Stimulated activated CD4-positive, alpha-beta T cell treated with anti-CD3 and anti-CD28 coated beads, Interleukin-2, amount 100 ng/mL, for 4 hours (primary cell): ENCODE data around the gene MAD2L1.

Experiments
- DNase-seq: peaks from one replicate; pipeline ENCODE4 v3.0.0-alpha.2; 2020; ENCODE audit warnings: low read depth

Gene MAD2L1

DNA sequence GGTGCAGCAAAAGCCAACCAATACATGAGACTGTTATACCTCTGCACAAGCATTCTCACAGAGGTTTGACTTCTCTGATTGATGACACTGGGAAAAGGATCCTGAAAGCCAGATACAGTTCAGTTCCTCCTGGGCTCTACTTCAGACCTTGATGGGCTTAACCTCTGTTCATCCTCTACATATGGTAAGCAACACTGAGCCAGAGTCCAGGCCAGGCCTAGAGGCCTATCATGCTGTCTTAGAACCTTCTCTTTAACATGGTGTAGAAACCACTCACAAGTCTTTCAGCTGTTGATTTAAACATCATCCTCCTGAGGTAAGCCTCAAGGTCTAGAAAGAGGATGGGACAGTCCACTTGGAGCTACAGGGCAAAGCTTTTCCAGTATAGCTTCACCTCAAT lies 9.2 kb downstream of the MAD2L1 start:
- no peak for DNase-seq

- no peak for DNase-seq
These were observed 10.4 kb downstream of the MAD2L1 start for GRCh38 chr4:120056246-120056645.

DNA sequence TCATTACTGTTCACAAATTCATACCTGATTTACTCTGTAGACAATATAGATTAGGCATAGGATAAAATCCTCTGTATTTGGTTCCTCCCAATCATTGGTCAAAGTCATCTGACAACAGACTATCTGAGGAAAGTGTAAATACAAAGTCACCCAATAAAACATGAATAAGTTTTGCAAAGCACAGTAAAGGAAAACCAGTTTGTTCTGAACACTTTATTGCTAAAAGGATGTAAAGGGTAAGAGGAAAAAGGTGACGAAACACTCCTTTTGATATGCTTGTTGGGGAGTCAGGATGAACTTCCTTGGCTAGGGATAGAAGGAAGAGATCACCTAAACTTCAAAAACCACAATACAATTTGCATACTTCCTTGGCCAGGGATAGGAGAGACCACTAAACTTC lies 10.9 kb downstream of the MAD2L1 start:
- DNase-seq = no peak

DNA sequence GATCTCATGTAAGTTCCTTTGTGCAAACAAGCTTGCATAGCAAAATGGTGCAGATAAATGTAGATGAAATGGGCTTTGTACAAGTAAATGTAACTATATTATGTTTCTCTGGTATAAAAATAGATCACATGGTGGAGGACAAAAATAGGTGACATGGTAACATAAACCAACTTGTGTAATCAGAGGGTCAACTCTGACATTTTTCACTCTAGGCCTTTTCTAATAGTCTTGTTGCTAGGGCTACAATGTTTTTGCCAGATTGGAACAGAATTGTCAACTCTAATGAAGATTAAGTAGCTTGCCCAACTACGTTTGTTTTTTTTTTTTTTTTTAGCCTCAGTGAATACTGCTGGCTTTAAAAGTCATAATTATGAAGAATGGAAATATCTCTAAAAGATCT lies 11.5 kb downstream of the MAD2L1 start:
- DNase-seq = no peak

GRCh38 chr4:120053911-120054310 lies 12.7 kb downstream of the MAD2L1 start:
- no peak for DNase-seq

DNA sequence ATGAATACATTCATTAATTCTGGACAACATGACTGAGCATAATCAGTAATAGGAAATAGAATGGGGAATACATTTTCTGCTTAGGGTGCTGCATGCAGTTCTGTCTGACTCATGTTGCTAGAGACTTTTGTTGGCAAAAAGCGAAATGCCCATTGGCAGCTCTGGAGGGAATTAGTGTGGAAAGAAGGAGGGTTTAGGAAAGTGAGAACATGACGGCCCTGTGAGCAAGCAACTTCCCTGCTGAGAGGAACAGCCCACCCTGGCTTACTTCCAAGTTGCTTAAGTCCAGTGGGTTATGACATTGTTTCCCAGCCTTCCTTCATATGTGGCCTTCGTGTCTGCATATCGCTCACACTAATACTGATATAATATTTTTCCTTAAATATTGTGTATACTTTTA lies 13.8 kb downstream of the MAD2L1 start:
- no peak for DNase-seq

GRCh38 chr4:120051253-120051652 lies 15.4 kb downstream of the MAD2L1 start:
- no peak for DNase-seq

- DNase-seq = peak; percentile 53
These were observed 16.7 kb downstream of the MAD2L1 start for GRCh38 chr4:120049732-120050494.

- no peak for DNase-seq
These were observed 22.8 kb downstream of the MAD2L1 start for GRCh38 chr4:120043828-120044227.

GRCh38 chr4:120037411-120037810 lies 29.2 kb downstream of the MAD2L1 start:
- DNase-seq = no peak

DNA sequence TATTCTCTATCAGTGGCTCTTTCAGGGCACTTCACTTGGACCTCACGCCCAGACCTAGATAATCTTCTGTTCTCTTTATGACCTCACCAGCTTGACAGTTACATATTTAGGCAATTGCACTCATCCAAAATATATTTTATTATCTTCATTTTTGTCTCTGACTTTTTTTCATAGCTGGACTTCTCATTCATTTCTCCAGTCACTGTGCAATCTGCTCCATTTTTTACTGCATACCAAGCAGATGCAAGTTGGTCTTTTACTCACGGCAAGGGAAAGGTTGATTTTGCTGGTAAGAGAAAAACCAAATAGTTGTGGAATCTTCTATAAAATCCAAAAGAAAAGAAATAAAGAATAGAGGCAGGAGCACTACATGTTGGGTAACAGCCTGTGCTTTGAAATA lies 31.7 kb downstream of the MAD2L1 start:
- no peak for DNase-seq

- DNase-seq = no peak
These were observed 39.8 kb downstream of the MAD2L1 start for GRCh38 chr4:120026853-120027252.

DNA sequence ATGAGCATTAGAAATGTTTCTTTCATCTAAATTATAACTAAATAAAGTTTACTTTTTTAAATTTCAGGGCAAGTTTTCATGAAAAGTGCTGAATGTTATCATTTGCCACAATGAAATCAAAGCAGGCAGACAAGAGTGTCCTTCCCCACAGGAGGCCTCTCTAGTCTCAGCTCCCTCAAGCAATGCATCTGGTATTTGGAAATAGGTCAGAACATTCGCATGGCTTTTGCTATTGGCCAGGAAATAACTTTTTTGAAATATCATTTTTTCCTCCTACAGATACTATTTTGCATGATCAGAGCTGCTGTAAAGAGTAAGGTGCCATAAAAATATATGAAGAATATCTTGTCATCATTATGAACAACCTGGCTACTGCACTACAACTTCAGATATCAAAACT lies 41.1 kb downstream of the MAD2L1 start:
- no peak for DNase-seq

- no peak for DNase-seq
These were observed 47.9 kb downstream of the MAD2L1 start for GRCh38 chr4:120018786-120019185.

DNA sequence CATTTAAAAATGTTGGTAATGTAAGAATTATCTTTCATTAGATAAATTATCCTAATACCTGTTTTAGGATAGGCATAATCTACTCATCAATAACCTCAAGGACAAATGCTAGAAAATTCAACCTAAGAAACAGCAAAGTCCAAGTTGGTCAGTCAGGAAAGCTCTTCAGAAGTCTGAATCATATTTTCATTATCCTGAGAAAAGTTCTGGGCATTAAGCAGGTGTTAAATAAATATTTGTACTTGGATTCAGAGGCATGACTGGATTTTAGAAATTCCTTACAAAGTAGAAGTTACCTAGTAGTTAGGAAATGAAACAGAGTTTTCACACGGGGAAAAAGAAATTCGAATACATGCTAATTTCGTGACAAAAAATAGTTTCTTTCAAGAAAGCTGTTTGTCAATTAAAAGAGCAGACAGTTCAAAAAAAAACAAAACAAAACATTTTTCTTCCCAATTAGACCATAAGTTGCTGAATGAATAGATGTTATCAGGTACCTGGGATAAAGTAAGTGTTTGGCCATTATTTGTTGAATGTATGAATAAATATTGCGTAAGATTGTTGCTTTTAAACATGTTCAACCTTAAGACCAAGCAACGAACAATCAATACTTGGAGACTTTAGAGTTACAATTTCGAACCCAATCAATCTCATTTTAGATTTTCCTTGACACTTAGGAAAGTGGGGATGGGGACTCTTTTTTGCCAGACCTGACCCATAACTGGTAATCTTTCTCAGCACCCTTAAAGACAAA lies 48.5 kb downstream of the MAD2L1 start:
- DNase-seq = no peak

DNA sequence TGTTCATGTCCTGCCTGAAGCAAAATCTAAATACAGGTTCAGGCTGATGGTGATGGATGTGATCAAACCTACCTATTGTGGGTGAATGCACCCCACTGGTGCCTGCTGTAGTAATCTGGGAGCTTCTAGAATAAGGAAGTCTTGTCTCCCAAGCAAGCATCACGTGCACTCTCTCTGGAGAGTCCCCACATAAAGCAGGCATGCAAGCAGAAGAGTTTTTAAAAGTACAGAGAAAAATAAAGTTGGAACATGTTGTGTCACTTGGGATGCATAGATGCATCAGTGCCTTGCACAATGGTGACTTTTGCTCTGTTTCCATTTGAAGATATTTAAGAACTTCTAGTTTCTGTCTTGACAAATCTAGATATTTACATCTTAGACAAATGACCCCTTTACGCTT lies 54.9 kb downstream of the MAD2L1 start:
- no peak for DNase-seq

GRCh38 chr4:120010646-120011045 lies 56.0 kb downstream of the MAD2L1 start:
- no peak for DNase-seq

- DNase-seq = no peak
These were observed 56.9 kb downstream of the MAD2L1 start for GRCh38 chr4:120009731-120010130.

DNA sequence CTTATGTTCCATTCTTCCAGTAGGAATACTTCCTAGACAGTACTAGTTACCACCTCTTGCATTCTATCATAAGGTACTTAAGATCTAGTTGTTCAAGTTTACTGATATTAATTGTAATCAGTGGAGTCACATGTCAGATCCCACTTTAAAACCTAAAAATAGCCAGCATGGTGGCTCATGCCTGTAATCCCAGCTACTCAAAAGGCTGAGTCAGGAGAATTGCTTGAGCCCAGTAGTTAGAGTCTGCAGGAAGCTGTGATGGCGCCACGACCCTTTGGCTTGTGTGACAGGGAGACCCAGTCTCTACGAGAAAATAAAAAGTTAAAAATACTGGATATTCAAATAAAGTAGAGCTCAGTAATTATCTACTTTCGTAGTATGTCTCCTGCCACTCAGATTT lies 57.7 kb downstream of the MAD2L1 start:
- no peak for DNase-seq

- no peak for DNase-seq
These were observed 58.7 kb downstream of the MAD2L1 start for GRCh38 chr4:120007896-120008436.

- no peak for DNase-seq
These were observed 59.3 kb downstream of the MAD2L1 start for GRCh38 chr4:120007191-120007871.
